ENCODE data around the gene RDH12. TPM values are rescaled to one million over a fixed set of nuclear protein-coding genes. Genes with fewer than 3 reads are reported as not detected.

RDH12 gene
- total and polyA plus RNA-seq, 2 donors (not counting 1 experiment from before 2014, with no cell fraction given): not detected

- TF ChIP-seq CTCF (conservative IDR thresholded peaks at IDR 0.05 in 1 of 2, IDR thresholded peaks at IDR 0.05 in 1 of 2; ENCODE audit: low read depth in 1 of 2, low read length in 2 of 2) (no peak), EZH2 (IDR thresholded peaks at IDR 0.05; ENCODE audit: low read length, missing control alignments) (no peak)
- Histone ChIP-seq H3K9me3 (ENCODE audit: control insufficient read depth, insufficient read depth, low read depth, low read length) (no peaks in the 10 kb centered on the region), H3K79me2 (ENCODE audit: control insufficient read depth, insufficient read depth, low read length) (no peaks in the 10 kb centered on the region), H3K27ac (ENCODE audit: insufficient read depth, low read length) (no peak overlapping the region), H3K4me2 (ENCODE audit: extremely low read depth, insufficient read depth, low read length) (no peak overlapping the region), H3K36me3 (ENCODE audit: control insufficient read depth, insufficient read depth, low read length) (peaks cover 8% of the 10 kb centered on the region), H3K4me1 (ENCODE audit: control insufficient read depth, extremely low read depth, insufficient read depth, low read length) (no peaks in the 10 kb centered on the region), H2AFZ (ENCODE audit: low read length) (no peak overlapping the region), H3K27me3 (ENCODE audit: control insufficient read depth, insufficient read depth, low read length) (no peaks in the 10 kb centered on the region), H3K4me3 (replicated peaks in 1 of 4; ENCODE audit: control extremely low read depth in 1 of 4, insufficient read depth in 1 of 4, low read depth in 3 of 4, low read length in 4 of 4) (no peak overlapping the region), H3K9ac (ENCODE audit: insufficient read depth, low read length) (no peak overlapping the region), H4K20me1 (ENCODE audit: control insufficient read depth, extremely low read depth, insufficient read depth, low read length) (no peaks in the 10 kb centered on the region)
- no peak for DNase-seq (ENCODE audit: low read depth in 2 of 2)
Observed at GRCh38 chr14:67764496-67764895, 62.8 kb downstream of the RDH12 start.

GRCh38 chr14:67765192-67765834, 63.6 kb downstream of the RDH12 start:
- Histone ChIP-seq H3K4me2 (ENCODE audit: extremely low read depth, insufficient read depth, low read length) (no peak overlapping the region), H3K79me2 (ENCODE audit: control insufficient read depth, insufficient read depth, low read length) (no peaks in the 10 kb centered on the region), H4K20me1 (ENCODE audit: control insufficient read depth, extremely low read depth, insufficient read depth, low read length) (no peaks in the 10 kb centered on the region), H3K27ac (ENCODE audit: insufficient read depth, low read length) (no peak overlapping the region), H3K36me3 (ENCODE audit: control insufficient read depth, insufficient read depth, low read length) (peaks cover 8% of the 10 kb centered on the region), H2AFZ (ENCODE audit: low read length) (no peak overlapping the region), H3K9me3 (ENCODE audit: control insufficient read depth, insufficient read depth, low read depth, low read length) (no peaks in the 10 kb centered on the region), H3K4me1 (ENCODE audit: control insufficient read depth, extremely low read depth, insufficient read depth, low read length) (no peaks in the 10 kb centered on the region), H3K27me3 (ENCODE audit: control insufficient read depth, insufficient read depth, low read length) (no peaks in the 10 kb centered on the region), H3K9ac (ENCODE audit: insufficient read depth, low read length) (no peak overlapping the region), H3K4me3 (replicated peaks in 1 of 4; ENCODE audit: control extremely low read depth in 1 of 4, insufficient read depth in 1 of 4, low read depth in 3 of 4, low read length in 4 of 4) (no peak overlapping the region)
- TF ChIP-seq CTCF (conservative IDR thresholded peaks at IDR 0.05 in 1 of 2, IDR thresholded peaks at IDR 0.05 in 1 of 2; ENCODE audit: low read depth in 1 of 2, low read length in 2 of 2): no peak
- no peak for TF ChIP-seq EZH2 (IDR thresholded peaks at IDR 0.05; ENCODE audit: low read length, missing control alignments)
- no peak for DNase-seq (ENCODE audit: low read depth in 2 of 2)

GRCh38 chr14:67766035-67766680, 64.5 kb downstream of the RDH12 start:
- no peak overlapping the region for H3K4me3 ChIP-seq (replicated peaks in 1 of 4; ENCODE audit: control extremely low read depth in 1 of 4, insufficient read depth in 1 of 4, low read depth in 3 of 4, low read length in 4 of 4)
- H3K36me3 ChIP-seq (ENCODE audit: control insufficient read depth, insufficient read depth, low read length): peaks cover 6% of the 10 kb centered on the region
- H3K9ac ChIP-seq (ENCODE audit: insufficient read depth, low read length): no peak overlapping the region
- no peaks in the 10 kb centered on the region for H3K79me2 ChIP-seq (ENCODE audit: control insufficient read depth, insufficient read depth, low read length)
- no peak for DNase-seq (ENCODE audit: low read depth in 2 of 2)
- no peaks in the 10 kb centered on the region for H4K20me1 ChIP-seq (ENCODE audit: control insufficient read depth, extremely low read depth, insufficient read depth, low read length)
- H2AFZ ChIP-seq (ENCODE audit: low read length): no peak overlapping the region
- no peak for TF ChIP-seq EZH2 (IDR thresholded peaks at IDR 0.05; ENCODE audit: low read length, missing control alignments)
- TF ChIP-seq CTCF (conservative IDR thresholded peaks at IDR 0.05 in 1 of 2, IDR thresholded peaks at IDR 0.05 in 1 of 2; ENCODE audit: low read depth in 1 of 2, low read length in 2 of 2): no peak
- no peaks in the 10 kb centered on the region for H3K27me3 ChIP-seq (ENCODE audit: control insufficient read depth, insufficient read depth, low read length)
- H3K9me3 ChIP-seq (ENCODE audit: control insufficient read depth, insufficient read depth, low read depth, low read length): no peaks in the 10 kb centered on the region
- no peak overlapping the region for H3K27ac ChIP-seq (ENCODE audit: insufficient read depth, low read length)
- H3K4me2 ChIP-seq (ENCODE audit: extremely low read depth, insufficient read depth, low read length): no peak overlapping the region
- no peaks in the 10 kb centered on the region for H3K4me1 ChIP-seq (ENCODE audit: control insufficient read depth, extremely low read depth, insufficient read depth, low read length)
